Fibroblast of mammary gland (primary cell): ENCODE data around the gene TNS3.
A peak's percentile ranks its signal among the peaks of the same experiment; 100 is the strongest.

Experiments
- DNase-seq: peaks from one replicate; pipeline ENCODE4 v3.0.0-alpha.2; 2010; ENCODE audit warnings: low read depth
- H3K4me3 ChIP-seq: 2 replicates; pipeline ENCODE4 v1.5.1; 2011; ENCODE audit warnings: low read depth, mild to moderate bottlenecking, low read length, moderate library complexity; ENCODE audit not compliant: control insufficient read depth
- TF ChIP-seq, protein P1 (sequence below): conservative IDR thresholded peaks from 2 replicates; pipeline ENCODE4 v1.5.1; 2011; ENCODE audit warnings: low read depth, low read length, inconsistent platforms; ENCODE audit not compliant: control insufficient read depth, insufficient read depth

Gene TNS3

DNA sequence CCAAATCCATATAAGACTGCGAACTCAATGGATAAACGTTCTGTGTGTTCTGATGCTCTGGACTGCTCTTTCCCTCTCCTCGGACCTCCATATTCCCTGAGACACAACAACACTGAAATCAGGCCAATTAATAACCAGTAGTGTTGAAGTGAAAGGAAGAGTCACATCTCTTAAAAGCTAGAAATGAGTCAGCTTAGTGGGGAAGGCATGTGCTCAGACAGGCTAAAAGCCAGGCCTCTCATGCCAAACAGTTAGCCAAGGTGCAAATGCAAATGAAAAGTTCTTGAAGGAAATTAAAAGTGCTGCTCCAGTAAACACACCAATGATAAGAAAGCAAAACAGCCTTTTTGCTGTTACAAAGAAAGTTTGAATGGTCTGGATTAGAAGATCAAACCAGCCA is 29.3 kb downstream of the TNS3 start:
- DNase-seq: peak; percentile 87
- TF ChIP-seq, protein P1, sequence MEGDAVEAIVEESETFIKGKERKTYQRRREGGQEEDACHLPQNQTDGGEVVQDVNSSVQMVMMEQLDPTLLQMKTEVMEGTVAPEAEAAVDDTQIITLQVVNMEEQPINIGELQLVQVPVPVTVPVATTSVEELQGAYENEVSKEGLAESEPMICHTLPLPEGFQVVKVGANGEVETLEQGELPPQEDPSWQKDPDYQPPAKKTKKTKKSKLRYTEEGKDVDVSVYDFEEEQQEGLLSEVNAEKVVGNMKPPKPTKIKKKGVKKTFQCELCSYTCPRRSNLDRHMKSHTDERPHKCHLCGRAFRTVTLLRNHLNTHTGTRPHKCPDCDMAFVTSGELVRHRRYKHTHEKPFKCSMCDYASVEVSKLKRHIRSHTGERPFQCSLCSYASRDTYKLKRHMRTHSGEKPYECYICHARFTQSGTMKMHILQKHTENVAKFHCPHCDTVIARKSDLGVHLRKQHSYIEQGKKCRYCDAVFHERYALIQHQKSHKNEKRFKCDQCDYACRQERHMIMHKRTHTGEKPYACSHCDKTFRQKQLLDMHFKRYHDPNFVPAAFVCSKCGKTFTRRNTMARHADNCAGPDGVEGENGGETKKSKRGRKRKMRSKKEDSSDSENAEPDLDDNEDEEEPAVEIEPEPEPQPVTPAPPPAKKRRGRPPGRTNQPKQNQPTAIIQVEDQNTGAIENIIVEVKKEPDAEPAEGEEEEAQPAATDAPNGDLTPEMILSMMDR: no peak
- H3K4me3 ChIP-seq: no peak overlapping the region

DNA sequence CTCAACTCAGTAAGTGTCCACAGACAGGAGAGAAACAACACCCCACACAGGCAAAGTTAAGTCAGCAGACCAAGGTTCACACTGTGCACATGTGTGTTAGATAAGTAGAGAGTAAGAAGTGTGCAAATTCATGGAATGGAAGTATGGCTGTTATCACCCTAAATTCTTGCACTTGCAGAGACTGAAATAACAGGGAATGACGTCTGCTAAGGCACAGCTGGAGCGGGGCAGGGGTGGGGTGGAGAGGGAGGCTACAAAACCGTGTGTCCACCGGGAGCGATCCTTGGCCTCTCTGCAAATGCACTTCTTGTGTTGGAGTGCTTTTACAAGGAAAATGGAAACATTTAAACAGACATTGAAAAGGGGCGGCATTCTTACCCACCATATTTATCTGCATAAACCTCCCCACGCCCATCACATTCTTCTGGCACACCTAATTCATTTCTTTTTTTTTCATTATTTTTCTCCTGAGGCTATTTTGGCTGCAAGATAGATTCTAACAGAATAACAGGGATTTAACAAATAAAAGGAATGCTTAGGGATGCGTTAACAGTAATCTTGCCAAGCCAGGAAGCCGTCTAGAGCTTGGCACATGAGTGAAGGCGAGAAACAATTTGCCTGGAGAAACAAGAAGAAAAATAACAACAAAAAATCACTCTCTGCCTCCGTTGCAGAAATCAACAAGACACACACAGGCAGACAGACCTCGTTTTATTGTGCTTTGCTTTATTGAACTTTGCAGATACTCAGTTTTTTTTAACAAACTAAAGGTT is 30.1 kb downstream of the TNS3 start:
- DNase-seq: no peak
- no peak overlapping the region for H3K4me3 ChIP-seq
- TF ChIP-seq, protein P1: no peak

DNA sequence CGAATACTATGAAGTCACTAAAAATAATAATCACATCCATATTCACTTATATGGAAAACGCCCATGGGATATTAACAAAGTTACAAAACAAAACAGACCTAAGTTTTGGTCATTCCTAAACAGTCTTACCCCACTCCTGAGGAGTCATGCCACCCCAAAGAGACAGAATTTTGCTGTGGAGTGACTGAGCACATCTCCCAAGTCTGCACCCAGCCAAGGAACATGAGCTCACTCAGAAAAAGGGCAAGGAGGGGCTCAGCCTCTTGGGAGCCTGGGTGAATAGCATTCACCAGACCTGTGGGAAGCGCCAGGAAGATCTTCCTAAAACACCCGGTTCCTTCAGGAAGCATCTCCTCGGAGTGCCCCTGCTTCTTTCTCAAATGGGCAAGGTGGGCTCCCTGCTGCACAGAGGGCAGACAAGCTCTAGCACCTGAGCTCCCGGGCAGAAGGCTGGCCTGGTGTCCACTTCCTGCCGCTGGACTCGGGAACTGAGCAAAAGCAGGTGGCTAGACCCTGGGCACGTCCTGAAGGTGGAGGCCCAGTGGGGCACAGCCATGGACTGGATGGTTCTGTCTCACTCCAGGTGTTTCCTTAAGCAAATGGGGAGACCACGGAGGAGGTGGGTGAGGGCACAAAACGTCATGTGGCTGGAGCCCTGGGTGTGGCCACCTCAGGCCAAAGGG is 31.0 kb downstream of the TNS3 start:
- H3K4me3 ChIP-seq: no peak overlapping the region
- TF ChIP-seq, protein P1: no peak
- DNase-seq: peak; percentile 29

DNA sequence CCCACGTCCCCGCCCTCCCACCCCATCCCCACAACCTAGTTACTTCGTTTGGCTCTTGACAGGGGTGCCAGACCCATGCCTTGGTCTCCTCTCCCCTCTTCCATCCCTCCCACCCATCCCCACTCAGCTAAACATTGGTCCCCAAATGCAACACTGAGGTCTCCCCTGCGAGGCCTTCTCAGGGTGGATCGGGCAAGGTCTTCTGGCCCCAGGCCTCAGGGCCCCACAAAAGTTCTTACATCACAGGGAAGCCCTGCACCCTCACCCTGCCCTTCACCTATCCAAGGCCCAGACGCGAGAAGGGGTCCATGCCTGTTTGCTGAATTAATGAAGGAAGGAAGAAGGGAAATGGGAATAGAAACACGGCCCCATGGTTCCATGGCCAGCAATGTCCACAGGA is 32.0 kb downstream of the TNS3 start:
- H3K4me3 ChIP-seq: no peak overlapping the region
- DNase-seq: no peak
- TF ChIP-seq, protein P1: no peak

DNA sequence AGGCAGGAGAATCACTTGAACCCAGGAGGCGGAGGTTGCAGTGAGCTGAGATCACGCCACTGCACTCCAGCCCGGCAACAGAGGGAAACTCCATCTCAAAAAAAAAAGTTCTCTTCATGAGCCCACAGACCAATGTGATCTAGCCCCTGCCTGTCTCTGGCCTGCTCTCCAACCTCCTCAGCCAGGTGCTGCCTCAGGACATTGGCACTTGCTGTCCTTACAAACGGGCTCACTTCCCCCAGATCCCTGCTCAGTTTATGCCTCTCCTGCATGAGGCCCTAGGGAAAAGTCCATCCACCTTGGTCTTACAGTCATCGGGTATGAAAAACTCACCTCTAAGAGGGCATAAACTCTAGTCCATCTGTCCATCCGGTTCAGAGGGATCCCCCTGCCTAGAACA is 32.5 kb downstream of the TNS3 start:
- H3K4me3 ChIP-seq: no peak overlapping the region
- no peak for DNase-seq
- TF ChIP-seq, protein P1: no peak

DNA sequence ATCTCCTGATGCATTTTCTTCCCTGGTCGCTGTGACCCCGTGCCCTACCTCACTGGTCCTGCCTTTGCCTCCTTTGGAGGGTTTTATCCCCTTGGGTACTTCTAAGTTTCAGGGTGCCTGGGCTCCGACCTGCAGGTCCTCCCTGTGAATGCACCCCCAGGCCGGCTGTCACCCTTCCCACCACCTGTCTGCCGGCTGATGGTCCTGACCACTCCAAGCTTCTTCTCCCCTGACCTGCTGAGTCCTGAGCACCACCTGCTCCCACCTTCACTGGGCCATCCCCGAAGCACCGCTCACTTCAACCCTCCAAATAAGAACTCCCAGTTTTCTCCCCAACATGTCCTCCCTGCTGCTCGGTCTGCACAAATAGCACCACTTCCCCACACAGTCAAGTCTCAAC is 33.4 kb downstream of the TNS3 start:
- DNase-seq: no peak
- no peak overlapping the region for H3K4me3 ChIP-seq
- TF ChIP-seq, protein P1: no peak
